Caki2 (cell line): Measurements from ENCODE around the gene CYP4V2. TPM values are rescaled to one million over a fixed set of nuclear protein-coding genes. Genes with fewer than 3 reads are reported as not detected.

Source experiments
- DNase-seq: peaks from one replicate; pipeline ENCODE4 v3.0.0-alpha.2; 2015; ENCODE audit warnings: low read depth
- in situ Hi-C: cut with HindIII; loops from 2 replicates; pipeline ENCODE4 v1.10.0; 2016; ENCODE audit warnings: low sequenced_read_pairs, low pct_unique_long_range_greater_than_20kb, mixed read lengths
- total RNA-seq: library from RNA; depleted of rRNA; stranded (reverse); fragments of >200 nt; shearing (Covaris generic); gene quantifications from 2 replicates; pipeline ENCODE4 v1.2.3, GENCODE V29; 2014; ENCODE audit warnings: low replicate concordance; rRNA removed

CYP4V2 gene
- total RNA-seq, 1 experiment from 2014 or later, result 25.6 TPM

DNA sequence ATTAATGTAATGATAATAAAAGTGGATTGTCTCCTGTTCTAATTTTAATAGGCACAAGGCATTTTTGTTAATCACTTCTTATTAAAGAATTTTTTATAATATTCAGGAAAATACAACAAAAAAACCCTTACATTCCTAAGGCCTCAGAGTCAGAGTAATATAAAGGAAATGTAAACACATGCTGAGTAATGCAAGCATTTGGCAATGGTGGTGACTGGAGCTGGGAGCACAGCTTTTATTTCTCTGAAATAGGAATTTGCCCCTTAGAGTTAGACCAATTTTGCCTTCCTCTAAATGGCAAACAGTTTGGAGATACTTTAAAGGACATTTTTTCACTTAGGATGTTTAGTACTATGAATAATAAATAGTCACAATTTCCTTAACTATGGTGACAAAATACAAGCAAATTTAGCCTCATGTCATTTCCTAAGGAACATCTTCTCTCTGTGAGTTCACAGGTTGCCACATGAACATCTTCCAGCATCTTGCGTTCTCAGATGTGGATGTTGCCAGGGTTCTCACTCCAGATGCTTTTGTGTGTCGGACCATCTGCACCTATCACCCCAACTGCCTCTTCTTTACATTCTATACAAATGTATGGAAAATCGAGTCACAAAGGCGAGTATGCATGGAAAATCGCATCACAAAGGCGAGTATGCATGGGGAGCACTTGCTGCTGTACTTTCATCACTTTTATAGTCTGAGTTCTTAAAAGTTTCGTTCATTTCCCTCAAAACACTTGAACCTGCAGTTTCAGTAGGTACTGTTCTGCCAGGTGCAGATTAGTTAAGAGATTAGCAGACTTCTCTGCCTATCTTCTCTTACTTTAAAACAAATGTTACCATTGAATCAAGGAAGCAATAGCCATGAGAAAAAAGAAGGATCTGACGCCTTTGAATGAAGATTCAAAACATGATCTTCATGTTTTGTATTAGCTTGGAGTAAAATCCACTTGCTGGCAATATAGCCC is 58.7 kb downstream of the CYP4V2 start:
- in situ Hi-C loops, result no loop called here
- DNase-seq, result no peak

GRCh38 chr4:186250760-186251159 is 59.4 kb downstream of the CYP4V2 start:
- in situ Hi-C loops, result no loop called here
- DNase-seq, result no peak

DNA sequence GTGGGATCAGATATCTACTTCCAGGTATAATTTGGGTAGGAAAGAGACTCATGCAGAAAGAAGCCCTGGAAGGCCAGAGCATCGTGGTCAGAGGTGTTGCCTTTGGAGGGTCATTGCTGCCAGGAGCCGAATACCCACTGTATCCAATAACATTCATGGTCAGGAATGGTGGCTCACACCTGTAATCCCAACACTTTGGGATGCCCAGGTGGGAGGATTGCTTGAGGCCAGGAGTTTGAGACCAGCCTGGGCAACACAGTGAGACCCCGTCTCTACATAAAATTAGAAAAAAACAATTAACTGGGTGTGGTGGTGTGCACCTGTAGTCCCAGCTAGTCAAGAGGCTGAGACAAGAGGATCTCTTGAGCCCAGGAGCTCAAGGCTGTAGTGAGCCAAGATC is 63.8 kb downstream of the CYP4V2 start:
- in situ Hi-C loops, result no loop called here

DNA sequence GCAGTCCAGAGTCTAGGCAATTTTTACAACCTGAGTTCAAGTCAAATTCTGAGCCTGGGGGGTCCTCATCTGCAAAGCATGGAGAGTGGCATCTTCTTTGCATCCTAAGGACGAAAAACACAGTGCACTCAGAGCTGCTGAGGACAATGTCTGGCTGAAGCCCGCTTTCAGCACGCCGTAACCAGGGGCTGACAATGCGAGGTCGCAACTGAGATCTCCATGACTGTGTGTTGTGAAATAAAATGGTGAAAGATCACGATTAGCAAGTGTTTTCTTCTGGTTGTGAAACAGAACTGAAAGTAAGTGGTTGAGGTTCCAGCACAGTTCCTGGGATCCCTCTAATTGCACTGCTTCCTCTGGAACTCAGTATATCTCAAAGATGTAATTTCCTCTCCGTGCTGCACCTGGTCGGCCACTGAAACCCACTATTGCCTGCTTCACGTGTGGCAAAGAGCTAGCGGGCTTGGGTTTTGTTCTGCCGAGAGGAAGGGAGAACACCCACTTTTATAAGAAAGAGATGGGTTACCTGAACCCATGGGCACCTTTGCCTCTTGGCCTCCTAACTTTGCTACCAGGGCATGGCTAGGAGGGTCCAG is 66.9 kb downstream of the CYP4V2 start:
- in situ Hi-C loops, result no loop called here
- DNase-seq, result no peak

More for the DNA sequence above, 63.8 kb downstream of the CYP4V2 start:
- no peak for DNase-seq

GRCh38 chr4:186260117-186260503 is 68.7 kb downstream of the CYP4V2 start:
- DNase-seq, result no peak
- in situ Hi-C loops, result no loop called here

Other genes starting within 250 kb of the CYP4V2 start
- gene TLR3, start 122.4 kb upstream of the CYP4V2 start, total RNA-seq, result 2.4 and 2.9 TPM in 2 replicates
- gene FAM149A, start 86.9 kb upstream of the CYP4V2 start, total RNA-seq, result 44.2 and 47.7 TPM in 2 replicates
- not detected in 2 replicates for gene KLKB1, start 35.9 kb downstream of the CYP4V2 start, total RNA-seq
- not detected in 2 replicates for gene F11, start 74.6 kb downstream of the CYP4V2 start, total RNA-seq